ENCODE results near the gene RNU5B-1. TPM values are rescaled to one million over a fixed set of nuclear protein-coding genes. Genes with fewer than 3 reads are reported as not detected.

RNU5B-1 gene
- total RNA-seq, 1 donor from 2014 or later = not detected

DNA sequence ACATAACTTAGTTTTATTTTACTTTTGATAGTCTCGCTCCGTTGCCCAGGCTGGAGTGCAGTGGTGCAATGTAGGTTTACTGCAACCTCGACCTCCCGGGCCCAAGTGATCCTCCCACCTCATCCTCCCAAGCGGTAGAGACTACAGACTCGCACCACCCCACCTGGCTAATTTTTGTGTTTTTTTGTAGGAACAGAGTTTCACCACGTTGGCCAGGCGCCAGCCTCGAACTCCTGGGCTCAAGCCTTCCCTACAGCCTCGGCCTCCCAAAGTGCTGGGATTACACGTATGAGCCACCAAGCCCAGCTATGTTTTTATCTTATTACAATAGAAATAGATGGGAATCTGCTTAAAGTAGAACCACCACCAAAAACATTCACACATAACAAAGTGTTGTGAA lies 5.7 kb upstream of the RNU5B-1 start:
- H3K27ac Mint-ChIP-seq = peak overlapping the region; percentile 63
- no peak for DNase-seq (ENCODE audit: low spot score)

DNA sequence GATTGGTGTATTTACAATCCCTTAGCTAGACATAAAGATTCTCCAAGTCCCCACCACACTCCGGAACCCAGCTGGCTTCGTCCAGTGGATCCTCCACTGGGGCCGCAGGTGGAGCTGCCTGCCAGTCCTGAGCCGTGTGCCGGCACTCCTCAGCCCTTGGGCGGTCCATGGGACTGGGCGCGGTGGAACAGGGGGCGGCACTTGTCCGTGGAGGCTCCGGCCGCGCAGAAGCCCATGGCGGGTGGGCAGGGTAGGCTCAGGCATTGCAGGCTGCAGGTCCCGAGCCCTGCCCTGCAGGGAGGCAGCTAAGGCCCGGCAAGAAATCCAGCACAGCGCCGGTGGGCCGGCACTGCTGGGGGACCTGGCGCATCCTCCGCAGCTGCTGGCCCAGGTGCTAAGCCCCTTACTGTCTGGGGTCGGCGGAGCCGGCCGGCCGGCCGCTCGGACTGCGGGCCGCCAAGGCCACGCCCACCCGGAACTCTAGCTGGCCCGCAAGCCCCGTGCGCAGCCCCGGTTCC lies 3.5 kb upstream of the RNU5B-1 start:
- intact Hi-C loops (cut with micrococcal nuclease) = loop anchor here (10.0 kb wide), 1 partner anchor 476 kb away; the partner anchor contains the start of gene PIF1
- Mint-ChIP-seq H3K27ac (no peak overlapping the region), H3K36me3 (ENCODE audit: low read depth) (no peaks in the 10 kb centered on the region), H3K4me1 (ENCODE audit: low read depth) (peaks cover 28% of the 10 kb centered on the region), H3K9me3 (no peaks in the 10 kb centered on the region), H3K4me3 (ENCODE audit: low read depth) (no peak overlapping the region), H3K27me3 (ENCODE audit: low read depth) (no peaks in the 10 kb centered on the region)
- no peak for DNase-seq (ENCODE audit: low spot score)

More for the DNA sequence above, 5.7 kb upstream of the RNU5B-1 start:
- intact Hi-C loops (cut with micrococcal nuclease) = loop anchor here (5.0 kb wide), 3 partner anchors 166 to 406 kb away; partner anchors contain the start of gene PDCD7
- H3K36me3 Mint-ChIP-seq (ENCODE audit: low read depth) = no peaks in the 10 kb centered on the region
- peaks cover 18% of the 10 kb centered on the region for H3K4me1 Mint-ChIP-seq (ENCODE audit: low read depth)
- H3K9me3 Mint-ChIP-seq = no peaks in the 10 kb centered on the region
- peak overlapping the region; percentile 84 for H3K4me3 Mint-ChIP-seq (ENCODE audit: low read depth)
- no peaks in the 10 kb centered on the region for H3K27me3 Mint-ChIP-seq (ENCODE audit: low read depth)

DNA sequence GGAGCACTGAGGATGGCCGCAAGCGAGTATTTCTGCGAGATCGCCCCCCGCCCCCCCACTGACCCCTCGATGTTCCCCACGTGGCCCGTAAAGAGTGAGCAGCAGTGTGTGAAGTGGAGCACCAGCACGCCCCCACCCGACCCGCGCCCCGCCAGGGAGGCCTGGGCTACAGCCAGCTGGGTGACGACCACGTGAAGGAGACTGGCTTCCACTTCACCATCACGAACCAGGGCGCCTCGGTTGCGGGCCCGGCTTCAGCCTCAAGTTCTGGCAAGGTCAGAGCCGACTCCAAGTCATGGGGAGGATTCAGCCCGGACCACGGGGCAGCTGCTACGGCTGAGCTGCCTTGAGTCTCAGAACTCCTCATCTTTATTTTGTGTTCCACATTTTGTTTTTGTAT lies 2.4 kb upstream of the RNU5B-1 start:
- no peak overlapping the region for H3K4me3 Mint-ChIP-seq (ENCODE audit: low read depth)
- peaks cover 29% of the 10 kb centered on the region for H3K4me1 Mint-ChIP-seq (ENCODE audit: low read depth)
- no peaks in the 10 kb centered on the region for H3K9me3 Mint-ChIP-seq
- no peak overlapping the region for H3K27ac Mint-ChIP-seq
- DNase-seq (ENCODE audit: low spot score) = no peak
- H3K36me3 Mint-ChIP-seq (ENCODE audit: low read depth) = no peaks in the 10 kb centered on the region
- no peaks in the 10 kb centered on the region for H3K27me3 Mint-ChIP-seq (ENCODE audit: low read depth)
- intact Hi-C loops (cut with micrococcal nuclease) = loop anchor here (10.0 kb wide), 1 partner anchor 477 kb away; the partner anchor contains the start of gene PIF1

DNA sequence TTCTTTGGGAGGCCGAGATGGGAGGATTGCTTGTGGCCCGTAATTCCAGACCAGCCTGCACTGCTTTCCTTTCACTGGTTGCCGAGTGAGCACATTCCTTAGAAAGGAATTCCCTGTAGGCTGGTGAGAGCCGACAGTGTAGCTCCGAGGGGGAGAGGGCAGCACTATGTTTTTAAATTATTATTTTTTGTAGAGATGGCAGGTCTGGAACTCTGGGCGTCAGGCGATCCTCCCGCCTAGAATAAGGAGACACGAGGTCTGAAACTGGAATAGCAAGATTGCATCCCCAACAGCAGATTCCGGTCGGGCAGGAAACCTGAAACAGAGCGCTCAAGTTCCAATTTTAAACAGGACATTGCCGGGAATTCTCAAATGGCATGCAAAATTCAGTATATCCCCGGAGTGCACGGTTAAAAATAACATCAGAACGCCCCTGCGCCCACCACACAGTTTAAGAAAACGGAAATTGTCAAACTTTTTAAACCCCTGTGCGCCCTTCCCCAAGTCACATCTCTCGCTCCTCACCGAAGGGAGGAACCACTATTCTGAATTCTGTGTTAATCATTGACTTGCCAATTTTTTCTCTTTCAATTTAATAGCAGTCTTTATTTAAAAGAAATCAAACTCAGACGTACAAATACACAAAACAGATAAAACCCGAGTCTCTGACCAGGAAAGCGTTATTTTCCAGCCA lies 643 bp upstream of the RNU5B-1 start:
- intact Hi-C loops (cut with micrococcal nuclease) = loop anchor here (1.0 to 10.0 kb wide), 5 partner anchors 8 to 479 kb away; partner anchors contain the start of genes CLPX, PARP16, PIF1 and RNU5A-1
- Mint-ChIP-seq H3K9me3 (no peaks in the 10 kb centered on the region), H3K4me3 (ENCODE audit: low read depth) (peak overlapping the region; percentile 87), H3K4me1 (ENCODE audit: low read depth) (peaks cover 22% of the 10 kb centered on the region), H3K27me3 (ENCODE audit: low read depth) (no peaks in the 10 kb centered on the region), H3K36me3 (ENCODE audit: low read depth) (no peaks in the 10 kb centered on the region), H3K27ac (peak overlapping the region; percentile 96)
- no peak for DNase-seq (ENCODE audit: low spot score)

DNA sequence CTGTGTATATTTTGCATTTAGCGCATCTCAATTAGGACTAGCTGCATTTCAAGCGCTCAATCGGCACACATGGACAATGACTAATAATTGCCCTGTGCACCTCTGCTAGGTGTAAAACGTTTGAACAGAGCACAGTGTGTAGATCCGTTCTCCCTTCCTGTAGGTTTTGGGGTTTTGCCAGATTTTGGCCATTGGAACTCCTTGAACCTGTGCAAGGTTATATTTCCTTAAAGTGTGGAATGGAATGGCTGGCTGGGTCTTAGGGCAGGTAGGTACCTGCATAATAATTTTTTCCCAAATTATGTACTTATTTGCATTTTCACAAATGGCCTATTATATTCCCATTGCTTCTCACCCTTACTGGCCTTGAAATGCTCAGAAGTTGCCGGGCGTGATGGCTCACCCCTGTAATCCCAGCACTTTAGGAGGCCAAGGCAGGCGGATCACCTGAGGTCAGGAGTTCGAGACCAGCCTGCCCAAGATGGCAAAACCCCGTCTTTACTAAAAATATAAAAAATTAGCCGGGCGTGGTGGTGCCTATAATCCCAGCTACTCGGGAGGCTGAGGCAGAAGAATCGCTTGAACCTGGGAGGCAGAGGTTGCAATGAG lies 777 bp downstream of the RNU5B-1 start:
- DNase-seq (ENCODE audit: low spot score) = no peak
- Mint-ChIP-seq H3K27ac (peak overlapping the region; percentile 96), H3K27me3 (ENCODE audit: low read depth) (no peaks in the 10 kb centered on the region), H3K4me1 (ENCODE audit: low read depth) (peaks cover 22% of the 10 kb centered on the region), H3K4me3 (ENCODE audit: low read depth) (peak overlapping the region; percentile 23), H3K36me3 (ENCODE audit: low read depth) (no peaks in the 10 kb centered on the region), H3K9me3 (no peaks in the 10 kb centered on the region)
- intact Hi-C loops (cut with micrococcal nuclease) = loop anchor here (2.0 to 10.0 kb wide), 3 partner anchors 18 to 480 kb away; partner anchors contain the start of genes PARP16 and PIF1

DNA sequence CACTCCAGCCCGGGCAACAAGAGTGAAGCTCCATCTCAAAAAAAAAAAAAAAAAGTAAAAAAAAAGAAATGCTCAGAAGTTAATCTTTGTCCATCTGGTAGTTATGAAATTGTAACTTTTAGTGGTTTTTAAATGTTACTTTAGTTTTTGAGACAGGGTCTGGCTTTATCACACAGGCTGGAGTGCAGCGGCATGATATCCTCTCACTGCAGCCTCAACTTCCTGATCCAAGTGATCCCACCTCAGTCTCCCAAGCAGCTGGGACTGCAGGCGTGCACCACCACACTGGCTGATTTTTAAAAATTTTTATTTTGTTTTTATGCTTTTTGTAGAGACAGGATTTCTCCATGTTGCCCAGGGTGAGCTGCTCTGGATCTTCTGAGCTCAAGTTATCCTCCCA lies 1.3 kb downstream of the RNU5B-1 start:
- no peak for DNase-seq (ENCODE audit: low spot score)
- H3K9me3 Mint-ChIP-seq = no peaks in the 10 kb centered on the region
- intact Hi-C loops (cut with micrococcal nuclease) = loop anchor here (2.0 to 10.0 kb wide), 3 partner anchors 19 to 481 kb away; partner anchors contain the start of genes PARP16 and PIF1
- peaks cover 22% of the 10 kb centered on the region for H3K4me1 Mint-ChIP-seq (ENCODE audit: low read depth)
- H3K36me3 Mint-ChIP-seq (ENCODE audit: low read depth) = no peaks in the 10 kb centered on the region
- H3K27me3 Mint-ChIP-seq (ENCODE audit: low read depth) = no peaks in the 10 kb centered on the region
- H3K4me3 Mint-ChIP-seq (ENCODE audit: low read depth) = no peak overlapping the region
- no peak overlapping the region for H3K27ac Mint-ChIP-seq

DNA sequence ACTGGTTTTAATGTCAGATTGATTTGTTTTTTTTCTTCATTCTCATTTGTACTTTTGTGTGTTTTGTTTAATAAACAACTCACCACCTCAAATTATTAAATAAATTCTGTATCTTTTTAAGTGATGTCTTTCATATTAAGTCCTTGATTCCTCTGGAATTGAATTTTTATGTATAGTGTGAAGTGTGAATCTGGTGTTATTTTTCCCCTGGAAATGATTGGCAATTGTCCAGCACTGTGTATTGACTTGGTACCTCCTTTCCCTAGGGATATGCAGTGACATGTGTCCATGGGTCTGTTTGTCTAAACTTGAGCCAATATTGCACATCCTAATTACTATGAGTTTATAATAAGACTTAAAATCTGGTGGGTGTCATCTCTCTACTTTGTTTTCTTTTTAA lies 2.1 kb downstream of the RNU5B-1 start:
- H3K36me3 Mint-ChIP-seq (ENCODE audit: low read depth) = no peaks in the 10 kb centered on the region
- no peaks in the 10 kb centered on the region for H3K9me3 Mint-ChIP-seq
- intact Hi-C loops (cut with micrococcal nuclease) = loop anchor here (10.0 kb wide), 1 partner anchor 482 kb away; the partner anchor contains the start of gene PIF1
- peaks cover 22% of the 10 kb centered on the region for H3K4me1 Mint-ChIP-seq (ENCODE audit: low read depth)
- DNase-seq (ENCODE audit: low spot score) = no peak
- no peak overlapping the region for H3K27ac Mint-ChIP-seq
- no peak overlapping the region for H3K4me3 Mint-ChIP-seq (ENCODE audit: low read depth)
- H3K27me3 Mint-ChIP-seq (ENCODE audit: low read depth) = no peaks in the 10 kb centered on the region

DNA sequence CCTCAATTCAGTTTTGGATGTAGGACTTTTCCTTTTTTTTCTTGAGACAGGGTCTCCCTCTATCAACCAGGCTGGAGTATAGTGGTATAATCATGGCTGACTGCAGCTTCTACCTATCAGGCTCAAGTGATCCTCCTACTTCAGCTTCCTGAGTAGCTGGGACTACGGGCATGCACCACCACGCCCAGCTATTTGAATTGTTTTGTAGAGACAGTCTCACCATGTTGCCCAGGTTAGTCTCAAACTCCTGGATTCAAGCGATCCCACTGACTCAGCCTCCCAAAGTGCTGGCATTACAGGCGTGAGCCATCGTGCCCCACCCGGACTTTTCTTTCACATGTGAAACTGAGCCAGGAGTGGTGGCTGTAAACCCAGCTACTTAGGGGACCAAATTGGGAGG lies 3.5 kb downstream of the RNU5B-1 start:
- no peak for DNase-seq (ENCODE audit: low spot score)
- no peak overlapping the region for H3K4me3 Mint-ChIP-seq (ENCODE audit: low read depth)
- peaks cover 22% of the 10 kb centered on the region for H3K4me1 Mint-ChIP-seq (ENCODE audit: low read depth)
- H3K9me3 Mint-ChIP-seq = no peaks in the 10 kb centered on the region
- no peak overlapping the region for H3K27ac Mint-ChIP-seq
- H3K36me3 Mint-ChIP-seq (ENCODE audit: low read depth) = no peaks in the 10 kb centered on the region
- peaks cover 2% of the 10 kb centered on the region for H3K27me3 Mint-ChIP-seq (ENCODE audit: low read depth)
- intact Hi-C loops (cut with micrococcal nuclease) = loop anchor here (10.0 kb wide), 1 partner anchor 483 kb away; the partner anchor contains the start of gene PIF1

DNA sequence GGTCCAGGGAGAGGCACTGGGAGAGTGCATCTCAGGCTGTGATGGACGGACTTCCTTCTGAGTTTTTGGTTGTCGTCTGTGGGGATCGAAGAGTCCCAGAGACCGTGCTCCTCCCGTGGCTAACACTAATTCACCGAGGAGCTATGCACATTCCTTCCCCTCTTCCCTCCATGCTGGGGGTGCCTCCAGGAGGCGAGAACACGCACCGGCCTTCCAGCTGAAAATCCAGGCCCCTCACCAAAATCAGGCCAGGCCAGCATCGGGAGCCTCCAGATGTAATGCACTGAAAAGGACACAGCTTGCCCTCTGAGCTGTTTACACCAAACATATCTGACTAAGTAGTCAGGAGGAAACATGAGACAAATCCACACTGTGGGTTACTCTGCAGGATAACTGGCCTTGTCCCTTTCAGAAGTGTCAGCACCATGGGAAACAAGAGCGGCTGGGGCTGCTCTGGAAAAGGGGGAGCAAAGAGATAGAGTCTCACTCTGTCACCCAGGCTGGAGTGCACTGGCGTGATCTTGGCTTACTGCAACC lies 5.5 kb downstream of the RNU5B-1 start:
- no peak overlapping the region for H3K4me3 Mint-ChIP-seq (ENCODE audit: low read depth)
- H3K4me1 Mint-ChIP-seq (ENCODE audit: low read depth) = peaks cover 8% of the 10 kb centered on the region
- no peak overlapping the region for H3K27ac Mint-ChIP-seq
- intact Hi-C loops (cut with micrococcal nuclease) = loop anchor here (10.0 kb wide), 1 partner anchor 485 kb away; the partner anchor contains the start of gene PIF1
- peaks cover 2% of the 10 kb centered on the region for H3K27me3 Mint-ChIP-seq (ENCODE audit: low read depth)
- H3K36me3 Mint-ChIP-seq (ENCODE audit: low read depth) = no peaks in the 10 kb centered on the region
- no peaks in the 10 kb centered on the region for H3K9me3 Mint-ChIP-seq
- no peak for DNase-seq (ENCODE audit: low spot score)

DNA sequence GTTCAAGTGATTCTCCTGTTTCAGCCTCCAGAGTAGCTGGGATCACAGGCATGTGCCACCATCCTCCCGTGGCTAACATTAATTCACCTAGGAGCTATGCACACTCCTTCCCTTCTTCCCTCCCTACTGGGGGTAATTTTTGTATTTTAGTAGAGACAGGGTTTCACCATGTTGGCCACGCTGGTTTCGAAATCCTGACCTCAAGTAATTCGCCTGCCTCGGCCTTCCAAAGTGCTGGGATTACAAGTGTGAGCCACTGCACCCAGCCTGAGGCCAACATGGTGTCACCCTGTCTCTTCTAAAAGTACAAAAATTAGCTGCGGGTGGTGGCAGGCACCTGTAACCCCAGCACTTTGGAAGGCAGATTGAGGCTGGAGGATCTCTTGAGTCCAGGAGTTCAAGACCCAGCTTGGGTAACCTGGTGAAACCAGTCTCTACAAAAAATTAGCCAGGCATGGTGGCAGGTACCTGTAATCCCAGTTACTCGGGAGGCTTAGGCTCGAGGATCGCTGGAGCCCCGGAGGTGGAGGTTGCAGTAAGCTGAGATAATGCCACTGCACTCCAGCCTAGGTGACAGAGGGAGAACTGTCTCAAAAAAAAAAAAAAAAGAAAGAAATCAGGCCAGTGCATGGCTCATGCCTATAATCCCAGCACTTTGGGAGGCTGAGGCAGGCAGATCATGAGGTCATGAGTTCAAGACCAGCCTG lies 6.1 kb downstream of the RNU5B-1 start:
- H3K27me3 Mint-ChIP-seq (ENCODE audit: low read depth) = peaks cover 2% of the 10 kb centered on the region
- intact Hi-C loops (cut with micrococcal nuclease) = no loop called here
- H3K27ac Mint-ChIP-seq = no peak overlapping the region
- H3K9me3 Mint-ChIP-seq = no peaks in the 10 kb centered on the region
- peaks cover 6% of the 10 kb centered on the region for H3K4me1 Mint-ChIP-seq (ENCODE audit: low read depth)
- H3K4me3 Mint-ChIP-seq (ENCODE audit: low read depth) = no peak overlapping the region
- no peak for DNase-seq (ENCODE audit: low spot score)
- H3K36me3 Mint-ChIP-seq (ENCODE audit: low read depth) = no peaks in the 10 kb centered on the region

DNA sequence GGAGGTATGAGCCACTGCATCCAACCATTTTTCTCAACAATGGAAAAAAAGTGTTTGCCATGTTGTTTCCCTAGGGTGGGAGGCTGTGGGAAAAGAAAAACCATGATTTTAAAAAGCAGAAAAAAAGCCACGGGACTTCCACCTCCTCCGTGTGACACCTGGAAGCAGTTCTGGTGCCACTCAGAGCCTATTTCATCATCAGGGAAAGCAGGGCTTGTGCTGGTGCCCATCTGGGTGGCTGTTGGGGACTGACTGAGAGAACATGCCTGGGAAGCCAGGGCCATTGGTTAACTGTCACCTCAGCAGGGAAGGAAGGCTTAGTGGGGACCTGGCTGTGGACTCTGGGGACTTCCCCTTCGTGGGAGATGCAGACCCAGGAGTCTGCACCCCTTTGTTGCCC lies 7.3 kb downstream of the RNU5B-1 start:
- DNase-seq (ENCODE audit: low spot score) = no peak
- H3K4me3 Mint-ChIP-seq (ENCODE audit: low read depth) = no peak overlapping the region
- no peak overlapping the region for H3K27ac Mint-ChIP-seq
- intact Hi-C loops (cut with micrococcal nuclease) = no loop called here
- no peaks in the 10 kb centered on the region for H3K9me3 Mint-ChIP-seq
- no peaks in the 10 kb centered on the region for H3K36me3 Mint-ChIP-seq (ENCODE audit: low read depth)
- H3K4me1 Mint-ChIP-seq (ENCODE audit: low read depth) = no peaks in the 10 kb centered on the region
- peaks cover 2% of the 10 kb centered on the region for H3K27me3 Mint-ChIP-seq (ENCODE audit: low read depth)

DNA sequence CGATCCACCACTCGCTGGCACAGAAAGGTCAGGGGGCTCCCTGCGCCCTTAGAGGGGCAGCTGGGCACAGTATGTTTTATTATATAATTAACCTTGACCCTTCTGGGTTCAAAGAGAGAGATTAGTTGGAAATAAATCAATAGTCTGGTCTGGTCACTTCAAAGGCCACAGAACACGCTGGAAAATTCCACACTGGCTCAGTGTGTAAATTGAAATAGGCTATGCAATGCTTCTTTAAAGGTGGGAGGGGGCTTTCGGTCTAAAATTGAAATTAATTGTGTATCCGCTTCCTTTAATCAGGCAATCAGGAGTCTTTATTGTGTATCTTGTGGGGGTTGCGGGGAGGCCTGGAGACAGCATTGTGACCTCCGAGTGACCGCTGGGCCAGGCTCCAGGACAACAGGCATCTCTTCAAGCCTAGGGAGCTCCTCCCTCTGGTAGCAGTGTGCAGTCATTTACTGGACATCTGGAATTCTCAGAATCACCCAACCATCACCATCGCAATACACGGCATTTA lies 8.0 kb downstream of the RNU5B-1 start:
- H3K27ac Mint-ChIP-seq = no peak overlapping the region
- no peaks in the 10 kb centered on the region for H3K36me3 Mint-ChIP-seq (ENCODE audit: low read depth)
- H3K27me3 Mint-ChIP-seq (ENCODE audit: low read depth) = peaks cover 2% of the 10 kb centered on the region
- intact Hi-C loops (cut with micrococcal nuclease) = no loop called here
- H3K4me1 Mint-ChIP-seq (ENCODE audit: low read depth) = no peaks in the 10 kb centered on the region
- no peak for DNase-seq (ENCODE audit: low spot score)
- H3K9me3 Mint-ChIP-seq = no peaks in the 10 kb centered on the region
- no peak overlapping the region for H3K4me3 Mint-ChIP-seq (ENCODE audit: low read depth)
